CD4-positive, alpha-beta T cell (primary cell): Measurements from ENCODE around the gene FANCG. TPM values are rescaled to one million over a fixed set of nuclear protein-coding genes. Genes with fewer than 3 reads are reported as not detected.

ENCODE experiments used
- ATAC-seq: fragments of 200-7000 bp; cut with Tn5 transposase; one replicate; pipeline ENCODE4 v1.10.0; 2022; ENCODE audit warnings: mild to moderate bottlenecking; ENCODE audit not compliant: poor library complexity
- CTCF ChIA-PET: fragments of 350-600 bp; sonication (Branson Sonifier 250); formaldehyde crosslinking; loops from one replicate; lab custom pipeline; 2021; ENCODE audit warnings: antibody characterized with exemption, inconsistent platforms; lab: Charles Lee
- POLR2A ChIA-PET: fragments of 350-600 bp; sonication (Branson Sonifier 250); formaldehyde crosslinking; loops from one replicate; lab custom pipeline; 2021; ENCODE audit warnings: antibody characterized with exemption, inconsistent platforms; lab: Charles Lee
- DNase-seq, 14 experiments: peaks; one replicate each; pipeline ENCODE4 v3.0.0-alpha.2; 2013 to 2020; ENCODE audit warnings: mixed read lengths in 2 of 14
- H3K27ac ChIP-seq, 2 donors: one replicate each; pipeline versions ENCODE4 v1.5.1 to v1.7.0; 2013; ENCODE audit warnings: low read length in 2 of 2, low read depth in 1 of 2, mild to moderate bottlenecking in 1 of 2
- H3K27me3 ChIP-seq, 2 experiments: 1 replicate in 1 of 2; 2 replicates in 1 of 2; pipeline versions ENCODE4 v1.6.1 to v1.7.0; 2013; ENCODE audit warnings: low read length in 2 of 2, control low read depth in 1 of 2, mild to moderate bottlenecking in 1 of 2, moderate library complexity in 1 of 2; ENCODE audit not compliant: insufficient read depth in 2 of 2, control insufficient read depth in 1 of 2
- H3K36me3 ChIP-seq: one replicate; pipeline ENCODE4 v1.6.1; 2013; ENCODE audit warnings: low read length, control low read depth; ENCODE audit not compliant: insufficient read depth
- H3K4me1 ChIP-seq: one replicate; pipeline ENCODE4 v1.6.1; 2013; ENCODE audit warnings: low read length, control low read depth; ENCODE audit not compliant: insufficient read depth
- H3K4me3 ChIP-seq: one replicate; pipeline ENCODE4 v1.5.1; 2013; ENCODE audit warnings: mild to moderate bottlenecking, low read length, moderate library complexity
- H3K9me3 ChIP-seq, 2 experiments: 1 replicate in 1 of 2; 2 replicates in 1 of 2; pipeline versions ENCODE4 v1.6.1 to v1.7.0; 2013; ENCODE audit warnings: low read length in 2 of 2, mild to moderate bottlenecking in 2 of 2, control low read depth in 1 of 2, moderate library complexity in 1 of 2; ENCODE audit not compliant: control insufficient read depth in 1 of 2, insufficient read depth in 1 of 2
- H3K27ac Mint-ChIP-seq: one replicate; pipeline ENCODE4 v1.8.0; 2020; ENCODE audit warnings: mixed read lengths
- H3K27me3 Mint-ChIP-seq: one replicate; pipeline ENCODE4 v1.8.0; 2021; ENCODE audit warnings: mixed read lengths
- H3K36me3 Mint-ChIP-seq: one replicate; pipeline ENCODE4 v1.8.0; 2021; ENCODE audit warnings: low read depth, mixed read lengths
- H3K4me1 Mint-ChIP-seq: one replicate; pipeline ENCODE4 v1.8.0; 2021; ENCODE audit warnings: low read depth, mixed read lengths
- H3K4me3 Mint-ChIP-seq: one replicate; pipeline ENCODE4 v1.8.0; 2020; ENCODE audit warnings: mild to moderate bottlenecking, mixed read lengths
- H3K9me3 Mint-ChIP-seq: one replicate; pipeline ENCODE4 v1.8.0; 2020; ENCODE audit warnings: mixed read lengths
- CTCF ChIP-seq: fragments of 200-600 bp; IDR thresholded peaks from one replicate; pipeline ENCODE4 v1.8.0; 2022; ENCODE audit warnings: antibody characterized with exemption, mild to moderate bottlenecking
- intact Hi-C, 2 experiments: fragments of 100-400 bp; cut with DNase I in 1 of 2; cut with micrococcal nuclease in 1 of 2; formaldehyde crosslinking; loops; one replicate each; pipeline versions ENCODE4 v1.15.1 to v1.9.0; 2023 to 2025; cut with DNase I, micrococcal nuclease
- total RNA-seq, 174 experiments: library from RNA in 2 of 174; stranded (reverse) in 2 of 174; gene quantifications; one replicate each; pipeline ENCODE4 v1.2.3 and lab custom pipeline; 2021 to 2026

The FANCG gene
- total RNA-seq, 2 experiments from 2014 or later = 21.7 to 24.6 TPM

- no peak overlapping the region for H3K4me3 ChIP-seq
- H3K27me3 ChIP-seq = no peaks in the 10 kb centered on the region
- CTCF ChIA-PET = interaction anchor here (1.0 to 1.9 kb wide), 3 partner anchors 10 to 147 kb away, joined by 3 to 15 read pairs (median 4); partner anchors contain the start of genes PIGO and STOML2
- Mint-ChIP-seq H3K36me3 (peaks cover 21% of the 10 kb centered on the region), H3K27ac (peak overlapping the region; percentile 84), H3K4me3 (peak overlapping the region; percentile 93), H3K27me3 (no peaks in the 10 kb centered on the region), H3K9me3 (no peaks in the 10 kb centered on the region), H3K4me1 (peaks cover 67% of the 10 kb centered on the region)
- intact Hi-C loops = loop anchor here (5.0 to 10.0 kb wide), 6 partner anchors 40 to 702 kb away; partner anchors contain the start of genes SPAG8 (in 2 of the 2), CREB3 (in 1 of the 2), ENHO (in 1 of the 2) and HINT2 (in 1 of the 2)
- H3K9me3 ChIP-seq = no peaks in the 10 kb centered on the region
- ATAC-seq (no peak), DNase-seq (peak in 4 of 14 experiments; percentile 9 to 75 (median 57))
- POLR2A ChIA-PET = interaction anchor here (0.7 to 6.8 kb wide), 5 partner anchors 9 to 47 kb away, joined by 3 to 46 read pairs (median 13); partner anchors contain the start of genes FANCG, PIGO, STOML2 and VCP
- peak overlapping the region; percentile 47 to 71 for H3K27ac ChIP-seq
- no peak for TF ChIP-seq CTCF
- peaks cover 12% of the 10 kb centered on the region for H3K36me3 ChIP-seq
- H3K4me1 ChIP-seq = peaks cover 64% of the 10 kb centered on the region
These were observed 32.7 kb upstream of the FANCG start for GRCh38 chr9:35112257-35113020.

- Mint-ChIP-seq H3K9me3 (no peaks in the 10 kb centered on the region), H3K27ac (peak overlapping the region; percentile 84), H3K4me1 (peaks cover 61% of the 10 kb centered on the region), H3K27me3 (no peaks in the 10 kb centered on the region), H3K36me3 (peaks cover 28% of the 10 kb centered on the region), H3K4me3 (peak overlapping the region; percentile 93)
- Histone ChIP-seq H3K36me3 (peaks cover 24% of the 10 kb centered on the region), H3K27me3 (no peaks in the 10 kb centered on the region), H3K4me3 (peak overlapping the region; percentile 73), H3K9me3 (no peaks in the 10 kb centered on the region), H3K4me1 (peaks cover 54% of the 10 kb centered on the region), H3K27ac (peak overlapping the region; percentile 70 to 74)
- ATAC-seq (peak; percentile 80), DNase-seq (peak; percentile 92 to 98 (median 96))
- intact Hi-C loops = loop anchor here (1.0 to 10.0 kb wide), 8 partner anchors 8 to 704 kb away; partner anchors contain the start of genes SPAG8 (in 2 of the 2), CREB3 (in 1 of the 2), ENHO (in 1 of the 2) and HINT2 (in 1 of the 2)
- ChIA-PET CTCF (interaction anchor here (1.0 to 1.9 kb wide), 5 partner anchors 8 to 212 kb away, joined by 3 to 15 read pairs (median 4); partner anchors contain the start of genes PIGO and STOML2), POLR2A (interaction anchor here (0.7 to 6.8 kb wide), 5 partner anchors 8 to 48 kb away, joined by 3 to 46 read pairs (median 13); partner anchors contain the start of genes FANCG, PIGO, STOML2 and VCP)
- TF ChIP-seq CTCF = no peak
These were observed 31.5 kb upstream of the FANCG start for GRCh38 chr9:35111001-35111933.
